BJ (cell line): ENCODE results near the gene C2orf69. TPM values are rescaled to one million over a fixed set of nuclear protein-coding genes. Genes with fewer than 3 reads are reported as not detected.

Experiments
- CTCF ChIA-PET: fragments of 350-600 bp; formaldehyde crosslinking; extraction: SDS; loops from one replicate; lab custom pipeline; 2021; ENCODE audit warnings: antibody characterized with exemption, inconsistent platforms; lab: Yijun Ruan, JAX
- POLR2A ChIA-PET: fragments of 300-600 bp; sonication (Branson Sonifier 250); formaldehyde crosslinking; extraction: SDS; loops from one replicate; lab custom pipeline; 2021; ENCODE audit warnings: antibody characterized with exemption; lab: Charles Lee
- DNase-seq: peaks from one replicate; pipeline ENCODE4 v3.0.0-alpha.2; 2011; ENCODE audit warnings: low read depth
- H3K27me3 ChIP-seq: 2 replicates; pipeline ENCODE4 v1.6.0; 2011; ENCODE audit warnings: low read length; ENCODE audit not compliant: control insufficient read depth, insufficient read depth
- H3K36me3 ChIP-seq: 2 replicates; pipeline ENCODE4 v1.5.1; 2011; ENCODE audit warnings: low read length; ENCODE audit not compliant: control insufficient read depth, insufficient read depth
- H3K4me3 ChIP-seq: 2 replicates; pipeline ENCODE4 v1.5.1; 2011; ENCODE audit warnings: low read depth, mild to moderate bottlenecking, control low read depth, low read length
- polyA plus RNA-seq: library from polyadenylated mRNA; depleted of rRNA; stranded (reverse); fragments of >200 nt; gene quantifications from 2 replicates; pipeline ENCODE4 v1.2.3, GENCODE V29; 2011
- TF ChIP-seq, protein P1 (sequence below): IDR thresholded peaks from 2 replicates; pipeline ENCODE4 v1.5.1; 2011; ENCODE audit warnings: low read depth, mild to moderate bottlenecking, control low read depth, inconsistent platforms, low read length, moderate library complexity; ENCODE audit not compliant: insufficient read depth

The C2orf69 gene
- polyA plus RNA-seq, 1 experiment = 2.0 TPM

DNA sequence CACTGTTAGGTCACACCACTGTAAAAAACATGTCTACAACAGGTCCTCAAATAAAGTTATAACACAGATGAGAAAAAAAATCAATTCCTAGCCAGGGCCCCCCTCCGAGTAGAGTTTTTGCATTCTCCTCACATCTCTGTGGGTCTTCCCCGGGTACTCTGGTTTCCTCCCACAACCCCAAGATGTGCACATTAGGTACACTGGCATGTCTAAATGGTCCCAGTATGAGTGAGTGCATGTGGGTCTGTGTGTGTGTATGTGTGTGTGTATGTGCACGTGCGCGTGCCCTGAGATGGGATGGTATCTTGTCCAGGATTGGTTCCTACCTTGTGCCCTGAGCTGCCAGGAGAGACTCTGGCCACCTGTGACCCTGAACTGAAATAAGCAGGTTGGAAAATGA is 39.3 kb downstream of the C2orf69 start:
- no peaks in the 10 kb centered on the region for H3K27me3 ChIP-seq
- peaks cover 3% of the 10 kb centered on the region for H3K36me3 ChIP-seq
- no peak overlapping the region for H3K4me3 ChIP-seq
- CTCF ChIA-PET = interaction anchor here (0.8 kb wide), 1 partner anchor 35 kb away, joined by 3 read pairs; no protein-coding TSS in a partner anchor
- no peak for DNase-seq
- TF ChIP-seq, protein P1, sequence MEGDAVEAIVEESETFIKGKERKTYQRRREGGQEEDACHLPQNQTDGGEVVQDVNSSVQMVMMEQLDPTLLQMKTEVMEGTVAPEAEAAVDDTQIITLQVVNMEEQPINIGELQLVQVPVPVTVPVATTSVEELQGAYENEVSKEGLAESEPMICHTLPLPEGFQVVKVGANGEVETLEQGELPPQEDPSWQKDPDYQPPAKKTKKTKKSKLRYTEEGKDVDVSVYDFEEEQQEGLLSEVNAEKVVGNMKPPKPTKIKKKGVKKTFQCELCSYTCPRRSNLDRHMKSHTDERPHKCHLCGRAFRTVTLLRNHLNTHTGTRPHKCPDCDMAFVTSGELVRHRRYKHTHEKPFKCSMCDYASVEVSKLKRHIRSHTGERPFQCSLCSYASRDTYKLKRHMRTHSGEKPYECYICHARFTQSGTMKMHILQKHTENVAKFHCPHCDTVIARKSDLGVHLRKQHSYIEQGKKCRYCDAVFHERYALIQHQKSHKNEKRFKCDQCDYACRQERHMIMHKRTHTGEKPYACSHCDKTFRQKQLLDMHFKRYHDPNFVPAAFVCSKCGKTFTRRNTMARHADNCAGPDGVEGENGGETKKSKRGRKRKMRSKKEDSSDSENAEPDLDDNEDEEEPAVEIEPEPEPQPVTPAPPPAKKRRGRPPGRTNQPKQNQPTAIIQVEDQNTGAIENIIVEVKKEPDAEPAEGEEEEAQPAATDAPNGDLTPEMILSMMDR = no peak
- POLR2A ChIA-PET = no interaction called here

DNA sequence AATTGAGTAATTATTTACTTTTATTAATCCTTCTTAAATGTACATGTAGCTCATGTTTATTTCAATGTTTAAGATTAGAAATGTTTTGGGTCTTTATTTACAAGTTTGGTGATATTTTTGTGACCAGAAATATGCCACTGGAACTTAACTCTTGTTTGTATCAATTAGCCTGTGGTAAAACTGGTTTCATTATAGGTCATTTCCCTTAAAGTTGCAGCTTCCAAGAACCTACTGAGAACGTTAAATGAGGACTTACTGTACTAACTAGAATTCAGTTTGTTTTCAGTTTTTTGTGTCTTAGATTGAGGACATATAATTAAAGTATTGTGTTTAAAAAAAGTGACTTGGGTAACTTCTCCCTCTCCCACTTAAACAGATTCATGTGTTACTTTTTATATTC is 39.9 kb downstream of the C2orf69 start:
- peaks cover 3% of the 10 kb centered on the region for H3K36me3 ChIP-seq
- POLR2A ChIA-PET = no interaction called here

DNA sequence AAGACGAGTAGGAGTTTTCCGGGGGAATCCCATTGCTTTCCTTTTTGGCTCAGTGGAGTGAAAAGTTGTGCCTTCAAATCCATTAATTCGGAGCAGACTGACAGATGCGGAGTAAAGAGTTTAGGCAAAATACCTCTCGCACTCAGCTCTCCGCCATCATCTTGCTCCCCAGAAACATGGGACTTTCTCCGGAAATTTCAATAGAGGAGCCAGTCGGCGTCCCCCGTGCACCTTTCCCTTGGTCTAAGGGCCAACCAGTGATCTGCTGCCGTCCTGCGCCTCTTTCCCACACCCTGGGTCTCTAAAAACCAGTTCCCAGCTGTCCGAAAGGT is 43.9 kb downstream of the C2orf69 start:
- ChIA-PET POLR2A (no interaction called here), CTCF (interaction anchor here (1.2 kb wide), 1 partner anchor 15 kb away, joined by 3 read pairs; no protein-coding TSS in a partner anchor)
- peaks cover 3% of the 10 kb centered on the region; the same call in 1 of the 2 replicates for H3K36me3 ChIP-seq
- H3K4me3 ChIP-seq = peak overlapping the region; percentile 81
- DNase-seq = no peak
- TF ChIP-seq, protein P1 = no peak
- H3K27me3 ChIP-seq = no peaks in the 10 kb centered on the region

More for the DNA sequence above, 39.9 kb downstream of the C2orf69 start:
- TF ChIP-seq, protein P1 = no peak
- CTCF ChIA-PET = interaction anchor here (0.8 kb wide), 1 partner anchor 34 kb away, joined by 3 read pairs; no protein-coding TSS in a partner anchor
- DNase-seq = no peak
- H3K4me3 ChIP-seq = no peak overlapping the region
- no peaks in the 10 kb centered on the region for H3K27me3 ChIP-seq

DNA sequence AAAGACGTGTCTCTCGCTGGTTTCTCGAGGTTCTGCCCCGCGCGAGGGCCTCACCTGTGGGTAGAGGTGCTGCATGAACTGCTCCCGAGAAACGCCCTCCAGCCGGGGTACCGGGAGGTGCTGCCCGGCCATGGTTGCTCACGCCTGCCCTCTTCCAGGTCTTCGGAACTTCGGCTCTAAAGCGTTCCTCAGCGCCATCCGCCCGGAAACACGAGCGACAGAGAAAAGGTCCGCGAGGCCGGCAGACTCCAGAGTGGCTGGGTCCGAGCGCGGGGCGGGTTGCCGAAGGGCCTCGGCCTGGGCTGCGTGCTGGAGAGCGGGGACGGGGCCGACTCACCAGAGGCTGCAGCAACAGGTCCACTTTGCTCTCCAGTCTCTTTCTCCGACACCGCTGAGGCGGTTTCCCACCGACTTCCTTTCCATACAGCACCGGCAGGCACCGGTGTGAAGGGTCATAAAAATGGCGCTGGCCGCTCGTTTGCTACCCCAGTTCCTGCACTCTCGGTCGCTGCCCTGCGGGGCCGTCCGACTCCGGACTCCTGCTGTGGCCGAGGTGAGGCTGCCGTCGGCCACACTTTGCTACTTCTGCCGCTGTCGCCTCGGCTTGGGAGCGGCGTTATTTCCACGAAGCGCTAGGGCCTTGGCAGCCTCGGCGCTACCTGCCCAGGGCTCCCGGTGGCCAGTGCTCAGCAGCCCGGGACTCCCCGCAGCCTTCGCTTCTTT is 44.4 kb downstream of the C2orf69 start, which contains the start of the genes MAIP1 and TYW5:
TSS of gene MAIP1 (plus strand) at position 244 of the 723 bp plus-strand sequence. CDS start at position 461, 217 bp downstream.
TSS of gene TYW5 (minus strand) at position 153 of the 723 bp plus-strand sequence. CDS start at position 132, 21 bp downstream.
- CTCF ChIA-PET = interaction anchor here (1.4 kb wide), 1 partner anchor 18 kb away, joined by 3 read pairs; no protein-coding TSS in a partner anchor
- POLR2A ChIA-PET = no interaction called here
- H3K27me3 ChIP-seq = no peaks in the 10 kb centered on the region
- H3K4me3 ChIP-seq = peak within 1 kb of the TSS; percentile 81
- DNase-seq = peak; percentile 24
- peaks cover 4% of the 10 kb centered on the region for H3K36me3 ChIP-seq
- TF ChIP-seq, protein P1 = peak; percentile 43

DNA sequence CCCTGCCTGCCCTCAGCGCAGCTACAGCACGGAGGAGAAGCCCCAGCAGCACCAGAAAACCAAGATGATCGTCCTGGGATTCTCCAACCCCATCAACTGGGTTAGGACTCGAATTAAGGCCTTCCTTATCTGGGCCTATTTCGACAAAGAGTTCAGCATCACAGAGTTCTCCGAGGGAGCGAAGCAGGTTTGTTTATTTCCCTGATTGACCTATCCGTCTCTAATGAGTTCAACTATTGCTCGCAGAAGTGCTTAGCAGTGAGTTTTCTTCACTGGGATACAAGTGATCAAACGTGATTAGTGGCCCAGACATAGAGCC is 44.9 kb downstream of the C2orf69 start:
- POLR2A ChIA-PET = no interaction called here

More for the DNA sequence above, 44.9 kb downstream of the C2orf69 start:
- CTCF ChIA-PET = interaction anchor here (1.4 kb wide), 1 partner anchor 18 kb away, joined by 3 read pairs; no protein-coding TSS in a partner anchor
- Histone ChIP-seq H3K36me3 (peaks cover 3% of the 10 kb centered on the region), H3K27me3 (no peaks in the 10 kb centered on the region), H3K4me3 (peak overlapping the region; percentile 81)
- no peak for DNase-seq
- TF ChIP-seq, protein P1 = no peak
